ENCODE measurements around the gene SOX12.

SOX12 gene

GRCh38 chr20:316316-317068, 8.9 kb upstream of the SOX12 start:
- H3K23ac ChIP-seq (ENCODE audit: low read length), result no peak overlapping the region
- H3K14ac ChIP-seq (ENCODE audit: low read length), result no peak overlapping the region
- H3K36me3 ChIP-seq (ENCODE audit: control insufficient read depth in 1 of 2, insufficient read depth in 2 of 2, low read length in 2 of 2), result no peaks in the 10 kb centered on the region
- H2AK5ac ChIP-seq (ENCODE audit: low read length), result no peak overlapping the region
- no CpG with 5 or more reads among the region's 2 CpGs for WGBS (ENCODE audit: extremely low coverage, insufficient coverage, insufficient read length)
- no peaks in the 10 kb centered on the region for H3K9me3 ChIP-seq (ENCODE audit: insufficient read depth, low read depth, low read length)
- H2BK5ac ChIP-seq (ENCODE audit: low read depth, low read length, poor library complexity), result no peak overlapping the region
- no peak overlapping the region for H2BK120ac ChIP-seq (ENCODE audit: insufficient read depth, low read length, poor library complexity)
- no peaks in the 10 kb centered on the region for H3K79me2 ChIP-seq (ENCODE audit: control insufficient read depth, insufficient read depth, low read length, poor library complexity)
- no peak overlapping the region for H3K4ac ChIP-seq (ENCODE audit: low read depth, low read length)
- no peaks in the 10 kb centered on the region for H3K27me3 ChIP-seq (ENCODE audit: insufficient read depth, low read length)
- no peak overlapping the region for H4K12ac ChIP-seq (ENCODE audit: low read depth, low read length)
- H3K4me3 ChIP-seq (ENCODE audit: low read depth, low read length), result no peak overlapping the region
- H3K9ac ChIP-seq (ENCODE audit: low read length), result no peak overlapping the region
- no peak overlapping the region for H2AFZ ChIP-seq (ENCODE audit: insufficient read depth, low read length, poor library complexity)
- no peak overlapping the region for H3K18ac ChIP-seq (ENCODE audit: low read length)
- no peak overlapping the region for H4K91ac ChIP-seq (ENCODE audit: low read depth, low read length)
- DNase-seq, result no peak
- H3K27ac ChIP-seq (ENCODE audit: low read depth, low read length), result no peak overlapping the region
- no peaks in the 10 kb centered on the region for H3K79me1 ChIP-seq (ENCODE audit: low read length)
- H3K4me1 ChIP-seq (ENCODE audit: control insufficient read depth in 1 of 2, insufficient read depth in 2 of 2, low read length in 2 of 2), result no peaks in the 10 kb centered on the region
- H4K8ac ChIP-seq (ENCODE audit: low read depth, low read length), result no peak overlapping the region
- H3K4me2 ChIP-seq (ENCODE audit: low read length), result no peak overlapping the region
- no peak overlapping the region for H2BK12ac ChIP-seq (ENCODE audit: low read length)

- Histone ChIP-seq H4K8ac (ENCODE audit: low read depth, low read length) (peak overlapping the region; percentile 64), H2AK5ac (ENCODE audit: low read length) (no peak overlapping the region)
- no CpG with 5 or more reads among the region's 69 CpGs for WGBS (ENCODE audit: extremely low coverage, insufficient coverage, insufficient read length)
These were observed 941 bp upstream of the SOX12 start for GRCh38 chr20:324177-325044.

GRCh38 chr20:325889-326644, 715 bp downstream of the SOX12 start:
- peaks cover 10% of the 10 kb centered on the region for H3K79me2 ChIP-seq (ENCODE audit: control insufficient read depth, insufficient read depth, low read length, poor library complexity)
- H4K91ac ChIP-seq (ENCODE audit: low read depth, low read length), result peak overlapping the region; percentile 59
- peak overlapping the region; percentile 91 for H3K27ac ChIP-seq (ENCODE audit: low read depth, low read length)
- peak overlapping the region; percentile 3 for H2BK12ac ChIP-seq (ENCODE audit: low read length)
- H3K4me1 ChIP-seq (ENCODE audit: control insufficient read depth in 1 of 2, insufficient read depth in 2 of 2, low read length in 2 of 2), result peaks cover 0 to 9% of the 10 kb centered on the region in 2 experiments
- H2AFZ ChIP-seq (ENCODE audit: insufficient read depth, low read length, poor library complexity), result peak overlapping the region; percentile 73
- peaks cover 19% of the 10 kb centered on the region for H3K79me1 ChIP-seq (ENCODE audit: low read length)
- H2BK5ac ChIP-seq (ENCODE audit: low read depth, low read length, poor library complexity), result peak overlapping the region; percentile 82
- no peaks in the 10 kb centered on the region for H3K27me3 ChIP-seq (ENCODE audit: insufficient read depth, low read length)
- peak overlapping the region; percentile 80 for H3K4ac ChIP-seq (ENCODE audit: low read depth, low read length)
- peak overlapping the region; percentile 18 for H4K8ac ChIP-seq (ENCODE audit: low read depth, low read length)
- peak; percentile 31 to 62 for DNase-seq
- H2AK5ac ChIP-seq (ENCODE audit: low read length), result peak overlapping the region; percentile 37
- peak overlapping the region; percentile 56 for H3K14ac ChIP-seq (ENCODE audit: low read length)
- peak overlapping the region; percentile 63 for H3K4me2 ChIP-seq (ENCODE audit: low read length)
- no peaks in the 10 kb centered on the region for H3K9me3 ChIP-seq (ENCODE audit: insufficient read depth, low read depth, low read length)
- peak overlapping the region; percentile 42 for H3K9ac ChIP-seq (ENCODE audit: low read length)
- no CpG with 5 or more reads among the region's 103 CpGs for WGBS (ENCODE audit: extremely low coverage, insufficient coverage, insufficient read length)
- H3K23ac ChIP-seq (ENCODE audit: low read length), result no peak overlapping the region
- peak overlapping the region; percentile 77 for H3K4me3 ChIP-seq (ENCODE audit: low read depth, low read length)
- peaks cover 0 to 2% of the 10 kb centered on the region in 2 experiments for H3K36me3 ChIP-seq (ENCODE audit: control insufficient read depth in 1 of 2, insufficient read depth in 2 of 2, low read length in 2 of 2)
- peak overlapping the region; percentile 73 for H4K12ac ChIP-seq (ENCODE audit: low read depth, low read length)
- peak overlapping the region; percentile 48 for H3K18ac ChIP-seq (ENCODE audit: low read length)
- peak overlapping the region; percentile 79 for H2BK120ac ChIP-seq (ENCODE audit: insufficient read depth, low read length, poor library complexity)

More at GRCh38 chr20:324177-325044, 941 bp upstream of the SOX12 start:
- no peak overlapping the region for H3K4ac ChIP-seq (ENCODE audit: low read depth, low read length)
- peak overlapping the region; percentile 47 for H2BK12ac ChIP-seq (ENCODE audit: low read length)
- no peaks in the 10 kb centered on the region for H3K9me3 ChIP-seq (ENCODE audit: insufficient read depth, low read depth, low read length)
- no peak overlapping the region for H3K14ac ChIP-seq (ENCODE audit: low read length)
- peak overlapping the region; percentile 96 for H3K4me2 ChIP-seq (ENCODE audit: low read length)
- H3K79me2 ChIP-seq (ENCODE audit: control insufficient read depth, insufficient read depth, low read length, poor library complexity), result peaks cover 10% of the 10 kb centered on the region
- H3K27me3 ChIP-seq (ENCODE audit: insufficient read depth, low read length), result no peaks in the 10 kb centered on the region
- peak overlapping the region; percentile 42 for H3K18ac ChIP-seq (ENCODE audit: low read length)
- H3K4me1 ChIP-seq (ENCODE audit: control insufficient read depth in 1 of 2, insufficient read depth in 2 of 2, low read length in 2 of 2), result peaks cover 0 to 9% of the 10 kb centered on the region in 2 experiments
- H3K4me3 ChIP-seq (ENCODE audit: low read depth, low read length), result peak overlapping the region; percentile 69
- H3K9ac ChIP-seq (ENCODE audit: low read length), result no peak overlapping the region
- no peak overlapping the region for H2BK5ac ChIP-seq (ENCODE audit: low read depth, low read length, poor library complexity)
- peak overlapping the region; percentile 56 for H4K91ac ChIP-seq (ENCODE audit: low read depth, low read length)
- H3K79me1 ChIP-seq (ENCODE audit: low read length), result peaks cover 19% of the 10 kb centered on the region
- DNase-seq, result peak; percentile 73 to 76
- H4K12ac ChIP-seq (ENCODE audit: low read depth, low read length), result peak overlapping the region; percentile 51
- peak overlapping the region; percentile 42 for H3K27ac ChIP-seq (ENCODE audit: low read depth, low read length)
- no peak overlapping the region for H2BK120ac ChIP-seq (ENCODE audit: insufficient read depth, low read length, poor library complexity)
- peak overlapping the region; percentile 56 for H2AFZ ChIP-seq (ENCODE audit: insufficient read depth, low read length, poor library complexity)
- peaks cover 0 to 2% of the 10 kb centered on the region in 2 experiments for H3K36me3 ChIP-seq (ENCODE audit: control insufficient read depth in 1 of 2, insufficient read depth in 2 of 2, low read length in 2 of 2)
- no peak overlapping the region for H3K23ac ChIP-seq (ENCODE audit: low read length)

- Histone ChIP-seq H3K27ac (ENCODE audit: low read depth, low read length) (peak overlapping the region; percentile 91), H3K27me3 (ENCODE audit: insufficient read depth, low read length) (no peaks in the 10 kb centered on the region), H3K4me2 (ENCODE audit: low read length) (peak overlapping the region; percentile 82), H3K9me3 (ENCODE audit: insufficient read depth, low read depth, low read length) (no peaks in the 10 kb centered on the region), H4K12ac (ENCODE audit: low read depth, low read length) (peak overlapping the region; percentile 73), H4K91ac (ENCODE audit: low read depth, low read length) (peak overlapping the region; percentile 59), H2AK5ac (ENCODE audit: low read length) (peak overlapping the region; percentile 37), H4K8ac (ENCODE audit: low read depth, low read length) (peak overlapping the region; percentile 10), H3K9ac (ENCODE audit: low read length) (peak overlapping the region; percentile 42), H3K4me3 (ENCODE audit: low read depth, low read length) (peak overlapping the region; percentile 77), H2BK5ac (ENCODE audit: low read depth, low read length, poor library complexity) (peak overlapping the region; percentile 7), H3K79me1 (ENCODE audit: low read length) (peaks cover 19% of the 10 kb centered on the region), H2AFZ (ENCODE audit: insufficient read depth, low read length, poor library complexity) (peak overlapping the region; percentile 73), H2BK12ac (ENCODE audit: low read length) (peak overlapping the region; percentile 3), H2BK120ac (ENCODE audit: insufficient read depth, low read length, poor library complexity) (peak overlapping the region; percentile 65), H3K79me2 (ENCODE audit: control insufficient read depth, insufficient read depth, low read length, poor library complexity) (peaks cover 10% of the 10 kb centered on the region), H3K18ac (ENCODE audit: low read length) (peak overlapping the region; percentile 48), H3K23ac (ENCODE audit: low read length) (no peak overlapping the region), H3K14ac (ENCODE audit: low read length) (peak overlapping the region; percentile 56), H3K4ac (ENCODE audit: low read depth, low read length) (peak overlapping the region; percentile 80), H3K4me1 (ENCODE audit: control insufficient read depth in 1 of 2, insufficient read depth in 2 of 2, low read length in 2 of 2) (peaks cover 0 to 9% of the 10 kb centered on the region in 2 experiments), H3K36me3 (ENCODE audit: control insufficient read depth in 1 of 2, insufficient read depth in 2 of 2, low read length in 2 of 2) (peaks cover 0 to 2% of the 10 kb centered on the region in 2 experiments)
- no CpG with 5 or more reads among the region's 38 CpGs for WGBS (ENCODE audit: extremely low coverage, insufficient coverage, insufficient read length)
- DNase-seq, result no peak
These were observed 1.4 kb downstream of the SOX12 start for GRCh38 chr20:326645-327185.
